NCI-H2029 (cell line): ENCODE data around the gene KIAA1755.

Experiments
- DNase-seq: peaks from one replicate; lab custom pipeline; 2025; lab: John Stamatoyannopoulos, UW

The KIAA1755 gene

GRCh38 chr20:38202153-38202981 lies 58.2 kb downstream of the KIAA1755 start:
- DNase-seq, result no peak

- no peak for DNase-seq
These were observed 59.2 kb downstream of the KIAA1755 start for GRCh38 chr20:38201356-38201755.

GRCh38 chr20:38200646-38201045 lies 59.9 kb downstream of the KIAA1755 start:
- no peak for DNase-seq

GRCh38 chr20:38199501-38200390 lies 60.8 kb downstream of the KIAA1755 start:
- DNase-seq, result no peak

- DNase-seq, result no peak
These were observed 62.2 kb downstream of the KIAA1755 start for GRCh38 chr20:38198238-38198861.

GRCh38 chr20:38197619-38198018 lies 62.9 kb downstream of the KIAA1755 start:
- DNase-seq, result no peak

GRCh38 chr20:38197217-38197616 lies 63.3 kb downstream of the KIAA1755 start:
- no peak for DNase-seq

GRCh38 chr20:38196592-38196991 lies 63.9 kb downstream of the KIAA1755 start:
- DNase-seq, result no peak

- DNase-seq, result no peak
These were observed 64.5 kb downstream of the KIAA1755 start for GRCh38 chr20:38196076-38196475.

- no peak for DNase-seq
These were observed 65.0 kb downstream of the KIAA1755 start for GRCh38 chr20:38195521-38195920.

GRCh38 chr20:38194971-38195504 lies 65.5 kb downstream of the KIAA1755 start:
- peak; percentile 9 for DNase-seq

- DNase-seq, result no peak
These were observed 66.9 kb downstream of the KIAA1755 start for GRCh38 chr20:38193586-38194105.

GRCh38 chr20:38192323-38192885 lies 68.1 kb downstream of the KIAA1755 start:
- DNase-seq, result no peak

GRCh38 chr20:38191654-38192053 lies 68.9 kb downstream of the KIAA1755 start:
- DNase-seq, result no peak

GRCh38 chr20:38190936-38191371 lies 69.6 kb downstream of the KIAA1755 start:
- no peak for DNase-seq

GRCh38 chr20:38190166-38190565 lies 70.4 kb downstream of the KIAA1755 start:
- DNase-seq, result no peak

- no peak for DNase-seq
These were observed 73.0 kb downstream of the KIAA1755 start for GRCh38 chr20:38187517-38187916.

- DNase-seq, result no peak
These were observed 73.7 kb downstream of the KIAA1755 start for GRCh38 chr20:38186788-38187221.

GRCh38 chr20:38184101-38184500 lies 76.4 kb downstream of the KIAA1755 start:
- DNase-seq, result no peak

- no peak for DNase-seq
These were observed 78.6 kb downstream of the KIAA1755 start for GRCh38 chr20:38181971-38182370.

GRCh38 chr20:38181207-38181801 lies 79.2 kb downstream of the KIAA1755 start:
- DNase-seq, result peak; percentile 60
